ENCODE measurements around the gene RTTN. TPM values are rescaled to one million over a fixed set of nuclear protein-coding genes. Genes with fewer than 3 reads are reported as not detected.
"Not testable (repeated sequence)": the region's sequence is repeated elsewhere in the genome, so short reads cannot be mapped to it uniquely, and the experiment has no call there.

The RTTN gene
- total RNA-seq, 2 donors from 2014 or later, result 22.3 to 35.4 TPM

DNA sequence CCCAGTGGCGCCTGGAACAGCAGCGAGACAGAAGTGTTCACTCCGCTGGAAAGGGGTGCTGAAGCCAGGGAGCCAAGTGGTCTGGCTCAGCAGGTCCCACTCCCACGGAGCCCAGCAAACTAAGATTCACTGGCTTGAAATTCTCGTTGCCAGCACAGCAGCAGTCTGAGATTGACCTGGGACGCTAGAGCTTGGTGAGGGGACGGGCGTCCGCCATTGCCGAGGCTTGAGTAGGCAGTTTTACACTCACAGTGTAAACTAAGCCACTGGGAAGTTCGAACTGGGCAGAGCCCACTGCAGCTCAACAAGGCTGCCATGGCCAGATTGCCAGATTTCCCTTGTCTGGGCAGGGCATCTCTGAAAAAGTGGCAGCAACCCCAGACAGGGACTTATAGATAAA, 94.8 kb downstream of the RTTN start:
- 94 to 100% methylated on average over 4 to 11 of the region's 11 CpGs for whole genome bisulfite sequencing, 2 experiments (ENCODE audit: insufficient coverage in 1 of 2, insufficient read length in 1 of 2)
- no peak overlapping the region for H3K4me3 ChIP-seq (ENCODE audit: low read length)
- no peaks in the 10 kb centered on the region for H3K27me3 ChIP-seq (ENCODE audit: control insufficient read depth, insufficient read depth, low read length, poor library complexity, severe bottlenecking)
- H3K4me1 Mint-ChIP-seq, result no peaks in the 10 kb centered on the region
- no peak overlapping the region for H3K27ac ChIP-seq (ENCODE audit: low read depth, low read length)
- no peaks in the 10 kb centered on the region for H3K4me1 ChIP-seq (ENCODE audit: control insufficient read depth, insufficient read depth, low read length)
- no peaks in the 10 kb centered on the region for H3K27me3 Mint-ChIP-seq (ENCODE audit: insufficient read depth)
- no peaks in the 10 kb centered on the region for H3K9me3 ChIP-seq (ENCODE audit: control insufficient read depth, low read length)
- no peak overlapping the region for H3K4me3 Mint-ChIP-seq
- H3K36me3 ChIP-seq (ENCODE audit: control insufficient read depth, insufficient read depth, low read length), result peaks cover 11% of the 10 kb centered on the region
- no peak overlapping the region for H3K27ac Mint-ChIP-seq
- no peak overlapping the region for H3K9ac ChIP-seq (ENCODE audit: extremely low read depth, low read length, poor library complexity, severe bottlenecking)
- TF ChIP-seq, protein P1, sequence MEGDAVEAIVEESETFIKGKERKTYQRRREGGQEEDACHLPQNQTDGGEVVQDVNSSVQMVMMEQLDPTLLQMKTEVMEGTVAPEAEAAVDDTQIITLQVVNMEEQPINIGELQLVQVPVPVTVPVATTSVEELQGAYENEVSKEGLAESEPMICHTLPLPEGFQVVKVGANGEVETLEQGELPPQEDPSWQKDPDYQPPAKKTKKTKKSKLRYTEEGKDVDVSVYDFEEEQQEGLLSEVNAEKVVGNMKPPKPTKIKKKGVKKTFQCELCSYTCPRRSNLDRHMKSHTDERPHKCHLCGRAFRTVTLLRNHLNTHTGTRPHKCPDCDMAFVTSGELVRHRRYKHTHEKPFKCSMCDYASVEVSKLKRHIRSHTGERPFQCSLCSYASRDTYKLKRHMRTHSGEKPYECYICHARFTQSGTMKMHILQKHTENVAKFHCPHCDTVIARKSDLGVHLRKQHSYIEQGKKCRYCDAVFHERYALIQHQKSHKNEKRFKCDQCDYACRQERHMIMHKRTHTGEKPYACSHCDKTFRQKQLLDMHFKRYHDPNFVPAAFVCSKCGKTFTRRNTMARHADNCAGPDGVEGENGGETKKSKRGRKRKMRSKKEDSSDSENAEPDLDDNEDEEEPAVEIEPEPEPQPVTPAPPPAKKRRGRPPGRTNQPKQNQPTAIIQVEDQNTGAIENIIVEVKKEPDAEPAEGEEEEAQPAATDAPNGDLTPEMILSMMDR (conservative IDR thresholded peaks at IDR 0.05), result no peak
- no peak for DNase-seq
- peaks cover 36% of the 10 kb centered on the region for H3K36me3 Mint-ChIP-seq (ENCODE audit: low read depth)
- H3K9me3 Mint-ChIP-seq, result no peaks in the 10 kb centered on the region

DNA sequence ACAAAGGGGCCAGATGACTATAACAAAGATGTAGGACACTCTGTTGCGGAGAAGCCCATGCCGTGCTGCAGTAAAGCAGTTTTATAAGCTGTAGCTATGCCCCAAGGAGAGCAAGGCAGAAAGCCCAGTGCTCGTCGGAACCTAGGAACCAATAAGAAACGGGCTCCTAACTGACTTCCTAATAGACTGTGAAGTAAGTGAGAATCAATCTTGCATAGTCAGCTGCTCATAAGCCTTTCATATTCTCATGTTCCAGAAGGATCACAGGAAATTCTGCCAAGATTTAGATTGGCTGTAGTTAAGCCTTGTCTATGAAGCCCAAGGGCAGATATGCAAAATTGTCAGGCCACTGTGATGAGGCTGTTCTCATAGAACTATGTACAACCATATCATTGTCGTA, 98.4 kb downstream of the RTTN start:
- no peak overlapping the region for H3K9ac ChIP-seq (ENCODE audit: extremely low read depth, low read length, poor library complexity, severe bottlenecking)
- no peaks in the 10 kb centered on the region for H3K27me3 ChIP-seq (ENCODE audit: control insufficient read depth, insufficient read depth, low read length, poor library complexity, severe bottlenecking)
- Mint-ChIP-seq H3K36me3 (ENCODE audit: low read depth) (peaks cover 69% of the 10 kb centered on the region), H3K9me3 (peaks cover 34% of the 10 kb centered on the region), H3K4me1 (no peaks in the 10 kb centered on the region), H3K4me3 (no peak overlapping the region), H3K27ac (no peak overlapping the region), H3K27me3 (ENCODE audit: insufficient read depth) (no peaks in the 10 kb centered on the region)
- H3K9me3 ChIP-seq (ENCODE audit: control insufficient read depth, low read length), result peaks cover 10% of the 10 kb centered on the region
- H3K4me1 ChIP-seq (ENCODE audit: control insufficient read depth, insufficient read depth, low read length), result no peaks in the 10 kb centered on the region
- H3K36me3 ChIP-seq (ENCODE audit: control insufficient read depth, insufficient read depth, low read length), result peaks cover 16% of the 10 kb centered on the region
- WGBS, 2 experiments (ENCODE audit: insufficient coverage in 1 of 2, insufficient read length in 1 of 2), result 97 to 100% methylated on average over 3 to 6 of the region's 6 CpGs
- H3K27ac ChIP-seq (ENCODE audit: low read depth, low read length), result no peak overlapping the region
- DNase-seq, result no peak
- TF ChIP-seq, protein P1 (conservative IDR thresholded peaks at IDR 0.05), result no peak
- H3K4me3 ChIP-seq (ENCODE audit: low read length), result no peak overlapping the region

DNA sequence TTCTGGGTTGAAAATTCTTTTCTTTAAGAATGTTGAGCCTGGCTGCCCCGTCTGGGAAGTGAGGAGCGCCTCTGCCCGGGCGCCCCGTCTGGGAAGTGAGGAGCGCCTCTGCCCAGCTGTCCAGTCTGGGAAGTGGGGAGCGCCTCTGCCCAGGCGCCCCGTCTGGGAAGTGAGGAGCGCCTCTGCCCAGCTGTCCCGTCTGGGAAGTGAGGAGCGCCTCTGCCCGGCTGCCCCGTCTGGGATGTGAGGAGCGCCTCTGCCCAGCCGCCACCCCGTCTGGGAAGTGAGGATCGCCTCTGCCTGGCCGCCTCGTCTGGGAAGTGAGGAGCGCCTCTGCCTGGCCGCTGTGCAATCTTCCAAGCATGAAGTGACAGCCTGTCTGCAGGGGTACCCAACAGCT, 102.6 kb downstream of the RTTN start:
- H3K9me3 Mint-ChIP-seq, result peaks cover 64% of the 10 kb centered on the region
- not testable (repeated sequence) for H3K27ac Mint-ChIP-seq; H3K27ac ChIP-seq (ENCODE audit: low read depth, low read length); H3K4me1 ChIP-seq (ENCODE audit: control insufficient read depth, insufficient read depth, low read length); H3K27me3 ChIP-seq (ENCODE audit: control insufficient read depth, insufficient read depth, low read length, poor library complexity, severe bottlenecking); H3K4me3 ChIP-seq (ENCODE audit: low read length); DNase-seq; H3K27me3 Mint-ChIP-seq (ENCODE audit: insufficient read depth); H3K9ac ChIP-seq (ENCODE audit: extremely low read depth, low read length, poor library complexity, severe bottlenecking); H3K4me1 Mint-ChIP-seq; H3K4me3 Mint-ChIP-seq
- Histone ChIP-seq H3K9me3 (ENCODE audit: control insufficient read depth, low read length) (peaks cover 15% of the 10 kb centered on the region), H3K36me3 (ENCODE audit: control insufficient read depth, insufficient read depth, low read length) (peaks cover 16% of the 10 kb centered on the region)
- 90 to 93% methylated on average over 2 to 22 of the region's 22 CpGs for WGBS, 2 experiments (ENCODE audit: insufficient coverage in 1 of 2, insufficient read length in 1 of 2)
- H3K36me3 Mint-ChIP-seq (ENCODE audit: low read depth), result peaks cover 62% of the 10 kb centered on the region

DNA sequence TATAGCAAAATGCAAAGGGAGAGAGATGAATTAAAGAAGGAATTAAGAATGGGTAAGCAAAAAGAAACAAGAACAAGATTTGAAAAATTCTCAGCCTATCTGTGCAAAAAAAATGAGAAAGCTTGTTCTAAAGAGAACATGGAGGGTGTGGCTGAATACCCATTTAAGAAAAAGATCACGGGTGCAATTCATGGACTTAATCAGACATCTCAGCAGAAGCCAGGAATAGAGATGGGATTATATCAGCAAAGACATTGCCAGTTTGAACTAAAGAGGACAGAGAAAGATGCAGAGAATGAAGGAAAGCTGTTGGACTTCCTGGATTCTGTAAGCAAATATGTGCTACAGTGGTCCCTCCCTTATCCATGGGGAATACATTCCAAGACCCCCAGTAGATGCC, 115.6 kb downstream of the RTTN start:
- H3K36me3 ChIP-seq (ENCODE audit: control insufficient read depth, insufficient read depth, low read length), result peaks cover 4% of the 10 kb centered on the region
- TF ChIP-seq, protein P1 (conservative IDR thresholded peaks at IDR 0.05), result no peak
- Mint-ChIP-seq H3K27ac (no peak overlapping the region), H3K9me3 (peaks cover 9% of the 10 kb centered on the region), H3K27me3 (ENCODE audit: insufficient read depth) (no peaks in the 10 kb centered on the region), H3K4me3 (no peak overlapping the region), H3K36me3 (ENCODE audit: low read depth) (peaks cover 2% of the 10 kb centered on the region), H3K4me1 (no peaks in the 10 kb centered on the region)
- no peak overlapping the region for H3K9ac ChIP-seq (ENCODE audit: extremely low read depth, low read length, poor library complexity, severe bottlenecking)
- H3K4me1 ChIP-seq (ENCODE audit: control insufficient read depth, insufficient read depth, low read length), result no peaks in the 10 kb centered on the region
- no peak for DNase-seq
- H3K9me3 ChIP-seq (ENCODE audit: control insufficient read depth, low read length), result no peaks in the 10 kb centered on the region
- no peaks in the 10 kb centered on the region for H3K27me3 ChIP-seq (ENCODE audit: control insufficient read depth, insufficient read depth, low read length, poor library complexity, severe bottlenecking)
- no peak overlapping the region for H3K27ac ChIP-seq (ENCODE audit: low read depth, low read length)
- WGBS, 2 experiments (ENCODE audit: insufficient coverage in 1 of 2, insufficient read length in 1 of 2), result 94 to 100% methylated on average over 1 of the region's 1 CpG
- no peak overlapping the region for H3K4me3 ChIP-seq (ENCODE audit: low read length)
